ELF-1 (cell line): Measurements from ENCODE around the gene ATP1A3.
A peak's percentile ranks its signal among the peaks of the same experiment; 100 is the strongest.
"Not testable (repeated sequence)": the region's sequence is repeated elsewhere in the genome, so short reads cannot be mapped to it uniquely, and the experiment has no call there.

Experiments
- DNase-seq: peaks from one replicate; pipeline ENCODE4 v3.0.0-alpha.2; 2016; ENCODE audit warnings: low read depth, low spot score

The ATP1A3 gene

GRCh38 chr19:41993612-41994483 is at the start of gene ATP1A3:
TSS of gene ATP1A3 (minus strand) at chr19:41994230. CDS start at chr19:41994076, 154 bp downstream.
- peak; percentile 81 for DNase-seq

- no peak for DNase-seq
These were observed 48.6 kb upstream of the ATP1A3 start for GRCh38 chr19:42042455-42043170.

- not testable (repeated sequence) for DNase-seq
These were observed 46.5 kb upstream of the ATP1A3 start for GRCh38 chr19:42040491-42040890.

- DNase-seq: no peak
These were observed 46.0 kb upstream of the ATP1A3 start for GRCh38 chr19:42040031-42040430.

GRCh38 chr19:42038666-42039065 is 44.6 kb upstream of the ATP1A3 start:
- DNase-seq: no peak

- no peak for DNase-seq
These were observed 43.6 kb upstream of the ATP1A3 start for GRCh38 chr19:42037649-42038048.

GRCh38 chr19:42034640-42035391 is 40.8 kb upstream of the ATP1A3 start:
- DNase-seq: peak; percentile 67

GRCh38 chr19:42033413-42033812 is 39.4 kb upstream of the ATP1A3 start:
- no peak for DNase-seq

GRCh38 chr19:42032431-42032830 is 38.4 kb upstream of the ATP1A3 start:
- no peak for DNase-seq

- DNase-seq: no peak
These were observed 36.8 kb upstream of the ATP1A3 start for GRCh38 chr19:42030645-42031440.

- DNase-seq: peak; percentile 78
These were observed 34.5 kb upstream of the ATP1A3 start for GRCh38 chr19:42028304-42029216.

GRCh38 chr19:42024622-42025111 is 30.6 kb upstream of the ATP1A3 start:
- peak; percentile 33 for DNase-seq

GRCh38 chr19:42023943-42024260 is 29.9 kb upstream of the ATP1A3 start:
- DNase-seq: no peak

- DNase-seq: peak; percentile 81
These were observed 29.3 kb upstream of the ATP1A3 start for GRCh38 chr19:42023121-42023942.

- no peak for DNase-seq
These were observed 28.6 kb upstream of the ATP1A3 start for GRCh38 chr19:42022616-42023015.

GRCh38 chr19:42021185-42021584 is 27.2 kb upstream of the ATP1A3 start:
- peak; percentile 21 for DNase-seq

- no peak for DNase-seq
These were observed 24.6 kb upstream of the ATP1A3 start for GRCh38 chr19:42018503-42019193.

- DNase-seq: no peak
These were observed 23.0 kb upstream of the ATP1A3 start for GRCh38 chr19:42017040-42017439.

- not testable (repeated sequence) for DNase-seq
These were observed 18.7 kb upstream of the ATP1A3 start for GRCh38 chr19:42012747-42013146.
